HepG2 (cell line): ENCODE data around the gene GABARAPL2. TPM values are rescaled to one million over a fixed set of nuclear protein-coding genes. Genes with fewer than 3 reads are reported as not detected.

ENCODE experiments used
- ATRX ChIP-seq: sonication (generic); formaldehyde crosslinking; IDR thresholded peaks from 2 replicates; pipeline ENCODE4 v1.4.0; 2020; ENCODE audit warnings: missing genetic modification reagents, borderline replicate concordance
- BATF2 ChIP-seq: sonication (generic); formaldehyde crosslinking; IDR thresholded peaks from 2 replicates; pipeline ENCODE4 v1.8.0; 2022; ENCODE audit warnings: mild to moderate bottlenecking, missing genetic modification reagents, moderate library complexity
- BCLAF1 ChIP-seq: fragments of 450-650 bp; IDR thresholded peaks from 2 replicates; pipeline ENCODE4 v1.6.1; 2017; ENCODE audit warnings: mild to moderate bottlenecking
- DMAP1 ChIP-seq: IDR thresholded peaks from 2 replicates; pipeline ENCODE4 v1.6.1; 2016
- ESRRA ChIP-seq: sonication (generic); formaldehyde crosslinking; IDR thresholded peaks from 2 replicates; pipeline ENCODE4 v1.5.1; 2020; ENCODE audit warnings: mild to moderate bottlenecking, low read depth, missing genetic modification reagents
- ETV6 ChIP-seq: sonication (generic); formaldehyde crosslinking; conservative IDR thresholded peaks from 2 replicates; pipeline ENCODE4 v1.4.0; 2020; ENCODE audit warnings: missing genetic modification reagents
- GPBP1L1 ChIP-seq: sonication (generic); formaldehyde crosslinking; IDR thresholded peaks from 2 replicates; pipeline ENCODE4 v1.5.0; 2020; ENCODE audit warnings: mild to moderate bottlenecking, missing genetic modification reagents
- HNRNPUL1 ChIP-seq: fragments of 200-400 bp; formaldehyde crosslinking; IDR thresholded peaks from 2 replicates; pipeline ENCODE4 v1.6.1; 2017; ENCODE audit warnings: low read depth, mild to moderate bottlenecking, low read length, moderate library complexity
- MXD3 ChIP-seq: IDR thresholded peaks from 2 replicates; pipeline ENCODE4 v1.6.1; 2016; ENCODE audit warnings: mild to moderate bottlenecking, missing biosample characterization, missing genetic modification reagents
- NFKBIZ ChIP-seq: IDR thresholded peaks from 2 replicates; pipeline ENCODE4 v1.6.1; 2018; ENCODE audit warnings: missing genetic modification reagents, missing compliant biosample characterization
- POGK ChIP-seq: sonication (generic); formaldehyde crosslinking; conservative IDR thresholded peaks from 2 replicates; pipeline ENCODE4 v1.8.0; 2022; ENCODE audit warnings: mild to moderate bottlenecking, moderate library complexity, missing genetic modification reagents
- RAD21 ChIP-seq: fragments of 450-650 bp; formaldehyde crosslinking; IDR thresholded peaks from 2 replicates; pipeline ENCODE4 v1.5.0; 2020; ENCODE audit warnings: mild to moderate bottlenecking
- REL ChIP-seq: sonication (generic); formaldehyde crosslinking; conservative IDR thresholded peaks from 2 replicates; pipeline ENCODE4 v1.8.0; 2022; ENCODE audit warnings: mild to moderate bottlenecking, missing genetic modification reagents, moderate library complexity
- SMAD1 ChIP-seq: sonication (generic); formaldehyde crosslinking; IDR thresholded peaks from 2 replicates; pipeline ENCODE4 v1.4.0; 2020; ENCODE audit warnings: missing genetic modification reagents, low read depth, mild to moderate bottlenecking, borderline replicate concordance
- SYNCRIP ChIP-seq: fragments of 200-400 bp; formaldehyde crosslinking; IDR thresholded peaks from 2 replicates; pipeline ENCODE4 v1.6.1; 2018; ENCODE audit warnings: mild to moderate bottlenecking, low read depth, low read length; ENCODE audit not compliant: insufficient read depth
- ZNF33A ChIP-seq: sonication (generic); formaldehyde crosslinking; IDR thresholded peaks from 2 replicates; pipeline ENCODE4 v1.5.1; 2020; ENCODE audit warnings: missing genetic modification reagents, mild to moderate bottlenecking, moderate library complexity, borderline replicate concordance
- ZNF367 ChIP-seq: sonication (generic); formaldehyde crosslinking; IDR thresholded peaks from 2 replicates; pipeline ENCODE4 v1.4.0; 2020; ENCODE audit warnings: missing genetic modification reagents, borderline replicate concordance
- ZNF556 ChIP-seq: sonication (generic); formaldehyde crosslinking; IDR thresholded peaks from 2 replicates; pipeline ENCODE4 v1.4.0; 2020; ENCODE audit warnings: mild to moderate bottlenecking, missing genetic modification reagents, borderline replicate concordance
- ZNF776 ChIP-seq: sonication (generic); formaldehyde crosslinking; IDR thresholded peaks from 2 replicates; pipeline ENCODE4 v1.4.0; 2020; ENCODE audit warnings: mild to moderate bottlenecking, missing genetic modification reagents
- ZUFSP ChIP-seq: sonication (generic); formaldehyde crosslinking; IDR thresholded peaks from 2 replicates; pipeline ENCODE4 v1.9.0; 2021; ENCODE audit warnings: missing genetic modification reagents, mild to moderate bottlenecking, borderline replicate concordance
- polyA plus RNA-seq, 8 experiments: library from polyadenylated mRNA; depleted of rRNA in 3 of 8; stranded (reverse) in 7 of 8; unstranded in 1 of 8; fragments of >200 nt; fragmentation: Illumina TruSeq in 4 of 8; extraction: Trizol in 4 of 8; gene quantifications; 2 replicates each; pipeline versions ENCODE4 v1.2.1 to v1.2.3, GENCODE V29; 2011 to 2016; ENCODE audit warnings: low read depth in 4 of 8, missing spikeins in 1 of 8, mixed read lengths in 1 of 8; ENCODE audit not compliant: insufficient read depth in 1 of 8
- total RNA-seq, 5 experiments: library from RNA; depleted of rRNA; stranded (reverse); fragments of >200 nt; fragmentation: Illumina TruSeq; extraction: Trizol; gene quantifications; 2 replicates each; pipeline ENCODE4 v1.2.3, GENCODE V29; 2016; ENCODE audit warnings: low read depth in 1 of 5

Gene GABARAPL2
- total and polyA plus RNA-seq, 2 of the 13 experiments (the other 11 are each of a cell fraction or from before 2014, with no cell fraction given), result 76.4 to 83.0 TPM

- TF ChIP-seq ZUFSP (CRISPR knock-in tag), result no peak
- TF ChIP-seq REL (CRISPR knock-in tag), result peak; percentile 89; the same call in 1 of the 2 replicates
- TF ChIP-seq MXD3 (CRISPR knock-in tag), result peak; percentile 82
- peak; percentile 65; the same call in 1 of the 2 replicates for TF ChIP-seq SMAD1 (CRISPR knock-in tag)
- TF ChIP-seq BATF2 (CRISPR knock-in tag), result no peak
- TF ChIP-seq HNRNPUL1, result no peak
- TF ChIP-seq ZNF33A, result 0 out of 2 replicates have a peak, but pooled peaks have one; percentile 72
- TF ChIP-seq GPBP1L1 (CRISPR knock-in tag), result no peak
- no peak for TF ChIP-seq BCLAF1
- no peak for TF ChIP-seq ETV6 (CRISPR knock-in tag)
- TF ChIP-seq POGK (CRISPR knock-in tag), result peak; percentile 81
- TF ChIP-seq ZNF776 (CRISPR knock-in tag), result peak; percentile 60; the same call in 1 of the 2 replicates
- TF ChIP-seq RAD21 (CRISPR knock-in tag), result peak; percentile 33; the same call in 1 of the 2 replicates
- 0 out of 2 replicates have a peak, but pooled peaks have one; percentile 81 for TF ChIP-seq ZNF367
- peak; percentile 92; the same call in 1 of the 2 replicates for TF ChIP-seq ZNF556 (CRISPR knock-in tag)
- peak; percentile 40; the same call in 1 of the 2 replicates for TF ChIP-seq NFKBIZ
- TF ChIP-seq SYNCRIP, result no peak
- TF ChIP-seq DMAP1 (CRISPR knock-in tag), result peak; percentile 87
- peak; percentile 36; the same call in 1 of the 2 replicates for TF ChIP-seq ESRRA (CRISPR knock-in tag)
- TF ChIP-seq ATRX, result no peak
These were observed at the start of gene GABARAPL2 (continued) for GRCh38 chr16:75566040-75566757.
